K562 (cell line): ENCODE measurements around the gene CRLF1. TPM values are rescaled to one million over a fixed set of nuclear protein-coding genes. Genes with fewer than 3 reads are reported as not detected.

ENCODE experiments used
- ATAC-seq: fragments of 200-7000 bp; cut with Tn5 transposase; 3 replicates; pipeline ENCODE4 v1.9.1; 2020; ENCODE audit warnings: moderate library complexity
- BruUV-seq: library from RNA; stranded (reverse); fragments of 400-500 nt; replicated peaks from 2 replicates; lab custom pipeline; 2021; lab: Mats Ljungman, UMichigan
- CTCF ChIA-PET: fragments of 300-600 bp; formaldehyde crosslinking; extraction: SDS; loops from one replicate; lab custom pipeline; 2021; ENCODE audit warnings: low intra/inter-chr PET ratio; lab: Yijun Ruan, JAX
- POLR2A ChIA-PET: fragments of 300-600, 350-650 bp; sonication (Branson Sonifier 250); formaldehyde crosslinking; extraction: SDS; loops from one replicate; lab custom pipeline; 2021; ENCODE audit warnings: antibody characterized with exemption, inconsistent platforms; lab: Yijun Ruan, JAX
- DNase-seq, 4 experiments: peaks; one replicate each; pipeline versions ENCODE4 v3.0.0 to v3.0.0-alpha.2; 2011 to 2018; ENCODE audit warnings: low spot score in 3 of 4, mixed read lengths in 3 of 4; ENCODE audit errors: extremely low read depth in 1 of 4
- FAIRE-seq: peaks from 2 replicates; lab custom pipeline; 2011; peaks lifted over from hg19 to GRCh38; lab: Jason Lieb, UNC
- H2AFZ ChIP-seq: 2 replicates; pipeline ENCODE4 v1.6.0; 2011; ENCODE audit warnings: low read depth, low read length, control low read depth, inconsistent platforms
- H3K27ac ChIP-seq: fragments of 200-600 bp; 3 replicates; pipeline ENCODE4 v1.8.0; 2011; ENCODE audit warnings: low read depth, mild to moderate bottlenecking, control low read depth, inconsistent platforms, low read length, moderate library complexity, mixed read lengths; ENCODE audit errors: extremely low read depth
- H3K27me3 ChIP-seq, 2 experiments: fragments of 300-600 bp in 1 of 2; 2 replicates in 1 of 2; 3 replicates in 1 of 2; pipeline versions ENCODE4 v1.6.0 to v1.8.0; 2011; ENCODE audit warnings: inconsistent platforms in 2 of 2, low read length in 2 of 2, mild to moderate bottlenecking in 1 of 2, mixed read lengths in 1 of 2, moderate library complexity in 1 of 2; ENCODE audit not compliant: control insufficient read depth in 2 of 2, insufficient read depth in 2 of 2
- H3K36me3 ChIP-seq: fragments of 300-600 bp; 3 replicates; pipeline ENCODE4 v1.8.0; 2011; ENCODE audit warnings: mild to moderate bottlenecking, low read length, inconsistent platforms; ENCODE audit not compliant: control insufficient read depth, insufficient read depth
- H3K4me1 ChIP-seq, 2 experiments: fragments of 200-600 bp in 1 of 2; replicated peaks in 1 of 2; 2 replicates in 1 of 2; 3 replicates in 1 of 2; pipeline versions ENCODE4 v1.5.1 to v1.8.0; 2011; ENCODE audit warnings: inconsistent platforms in 2 of 2, low read length in 2 of 2, mild to moderate bottlenecking in 1 of 2, mixed read lengths in 1 of 2, moderate library complexity in 1 of 2; ENCODE audit not compliant: control insufficient read depth in 2 of 2, insufficient read depth in 2 of 2
- H3K4me2 ChIP-seq: 2 replicates; pipeline ENCODE4 v1.6.1; 2011; ENCODE audit warnings: low read length, control low read depth, inconsistent platforms, mixed read lengths; ENCODE audit not compliant: insufficient read depth
- H3K4me3 ChIP-seq: fragments of 200-600 bp; sonication (generic), shearing (Covaris generic); 2 replicates; pipeline ENCODE4 v1.5.1; 2016; ENCODE audit warnings: control low read depth, inconsistent platforms
- H3K79me2 ChIP-seq: fragments of 200-600 bp; 3 replicates; pipeline ENCODE4 v1.8.0; 2011; ENCODE audit warnings: low read length, inconsistent platforms; ENCODE audit not compliant: control insufficient read depth, insufficient read depth
- H3K9ac ChIP-seq, 2 experiments: 2 replicates each; pipeline versions ENCODE4 v1.6.0 to v1.6.1; 2011; ENCODE audit warnings: low read depth in 2 of 2, low read length in 2 of 2, control low read depth in 1 of 2, inconsistent platforms in 1 of 2, mild to moderate bottlenecking in 1 of 2, mixed read lengths in 1 of 2; ENCODE audit not compliant: insufficient read depth in 1 of 2
- H3K9me1 ChIP-seq: one replicate; pipeline ENCODE4 v1.6.0; 2011; ENCODE audit warnings: inconsistent platforms, mild to moderate bottlenecking, low read length, moderate library complexity; ENCODE audit not compliant: control insufficient read depth, insufficient read depth
- H3K9me3 ChIP-seq: replicated peaks from 2 replicates; pipeline ENCODE4 v1.5.1; 2011; ENCODE audit warnings: low read depth, low read length, inconsistent platforms; ENCODE audit not compliant: control insufficient read depth, insufficient read depth
- H4K20me1 ChIP-seq: replicated peaks from 2 replicates; pipeline ENCODE4 v1.6.1; 2011; ENCODE audit warnings: low read length, inconsistent platforms, mixed read lengths; ENCODE audit not compliant: control insufficient read depth, insufficient read depth
- ARNT ChIP-seq, 2 experiments: fragments of 450-650 bp; IDR thresholded peaks; 2 replicates each; pipeline ENCODE4 v1.6.1; 2016; ENCODE audit warnings: mild to moderate bottlenecking in 1 of 2
- CBFB ChIP-seq: sonication (generic); formaldehyde crosslinking; IDR thresholded peaks from 2 replicates; pipeline ENCODE4 v1.4.0; 2020; ENCODE audit warnings: mild to moderate bottlenecking, missing genetic modification reagents
- YY1 ChIP-seq, 3 experiments: IDR thresholded peaks; 2 replicates each; pipeline ENCODE4 v1.6.1; 2011; ENCODE audit warnings: low read length in 2 of 3, mild to moderate bottlenecking in 2 of 3, moderate library complexity in 2 of 3, borderline replicate concordance in 1 of 3, control low read depth in 1 of 3, low read depth in 1 of 3; ENCODE audit not compliant: insufficient read depth in 3 of 3, insufficient replicate concordance in 2 of 3, control insufficient read depth in 1 of 3, insufficient read length in 1 of 3; ENCODE audit errors: extremely low read depth in 1 of 3
- ZBTB7A ChIP-seq: IDR thresholded peaks from 2 replicates; pipeline ENCODE4 v1.6.1; 2011; ENCODE audit warnings: low read depth, mild to moderate bottlenecking, low read length, moderate library complexity, borderline replicate concordance; ENCODE audit not compliant: control insufficient read depth
- WGBS: fragments of 100-300 bp; shearing (Covaris generic); methylation state at CpG from one replicate; pipeline ENCODE4 v1.1.6; 2016; ENCODE audit warnings: low coverage, mixed read lengths; ENCODE audit not compliant: insufficient coverage; ENCODE audit errors: missing lambda C conversion rate; 5-methylcytosine and 5-hydroxymethylcytosine counted together
- in situ Hi-C: fragments of 300-500 bp; cut with MboI; formaldehyde crosslinking; loops from 4 replicates; pipeline ENCODE4 v1.15.0; 2018; ENCODE audit warnings: inconsistent platforms, mixed read lengths
- intact Hi-C: fragments of 100-400 bp; cut with micrococcal nuclease; formaldehyde crosslinking; loops from 2 replicates; pipeline ENCODE4 v1.14.2; 2022
- polyA plus RNA-seq, 8 experiments: library from polyadenylated mRNA; depleted of rRNA in 4 of 8; stranded (reverse) in 5 of 8; unstranded in 3 of 8; fragments of >200 nt; fragmentation: Nextera tagmentation in 2 of 8; fragmentation: Illumina TruSeq in 1 of 8; extraction: Ambion mirVana in 2 of 8; extraction: Trizol in 1 of 8; gene quantifications; 2 replicates each; pipeline versions ENCODE4 v1.2.1 to v1.2.3, GENCODE V29; 2011 to 2014; ENCODE audit warnings: inconsistent platforms in 1 of 8, missing spikeins in 1 of 8
- total RNA-seq, 7 experiments: library from RNA; depleted of rRNA in 6 of 7; stranded (reverse); fragments of >200 nt in 6 of 7; fragmentation: Illumina TruSeq in 2 of 7; extraction: Trizol in 2 of 7; gene quantifications; 2 replicates each; pipeline versions ENCODE4 v1.2.1 to v1.2.3, GENCODE V29; 2011 to 2021; ENCODE audit warnings: low replicate concordance in 1 of 7
- TF ChIP-seq, protein P1 (sequence below), 3 experiments: IDR thresholded peaks in 2 of 3; conservative IDR thresholded peaks in 1 of 3; 2 replicates each; pipeline ENCODE4 v1.5.1; 2011 to 2012; ENCODE audit warnings: low read length in 3 of 3, mild to moderate bottlenecking in 3 of 3, control low read depth in 2 of 3, improper control_type of control experiment in 1 of 3, inconsistent platforms in 1 of 3, low read depth in 1 of 3, mixed read lengths in 1 of 3, moderate library complexity in 1 of 3; ENCODE audit not compliant: insufficient read depth in 2 of 3

Gene CRLF1
- total and polyA plus RNA-seq, 9 of the 15 experiments (the other 6 are each of a cell fraction or from before 2014, with no cell fraction given), result 0.85 to 3.6 (median 1.7) TPM

DNA sequence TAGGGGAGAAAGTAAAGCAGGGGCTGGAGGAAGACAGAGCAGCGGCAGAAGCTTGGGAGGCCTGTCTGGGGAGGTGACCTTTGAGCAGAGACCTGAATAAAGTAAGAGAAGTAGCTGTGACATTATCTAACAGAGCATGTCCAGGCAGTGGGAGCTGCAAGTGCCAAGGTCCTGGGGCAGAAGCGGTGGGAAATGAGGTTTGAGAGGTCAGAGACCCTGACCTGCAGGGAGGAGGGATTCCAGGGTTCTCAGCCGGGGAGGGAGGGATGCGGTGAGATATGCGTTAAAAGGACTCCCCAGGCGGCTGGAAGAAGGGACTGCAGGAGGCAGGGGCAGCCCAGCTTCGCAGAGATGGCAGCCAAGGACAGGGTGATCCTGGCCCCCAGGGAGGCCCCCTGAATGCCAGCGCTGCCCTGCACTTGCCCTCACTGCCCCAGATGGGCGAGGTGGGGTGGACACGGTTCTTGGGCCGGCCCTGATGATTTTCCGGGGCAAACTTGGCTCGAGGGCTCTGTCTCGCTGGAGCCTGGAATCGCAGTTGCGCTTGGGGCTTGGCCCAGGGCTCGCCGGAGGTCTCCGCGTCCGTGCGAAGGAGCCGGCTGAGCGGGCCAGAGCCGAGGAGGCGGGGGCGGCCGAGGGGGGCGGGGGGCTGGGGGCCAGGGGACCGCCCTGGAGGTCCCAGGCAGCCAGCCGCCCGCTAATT, 3.2 kb downstream of the CRLF1 start:
- Histone ChIP-seq H3K27ac (no peak overlapping the region), H3K4me3 (no peak overlapping the region), H3K79me2 (no peaks in the 10 kb centered on the region), H4K20me1 (peaks cover 11% of the 10 kb centered on the region), H3K4me1 (peaks cover 0 to 53% of the 10 kb centered on the region in 2 experiments; a peak in 2 of 5 replicates), H2AFZ (no peak overlapping the region), H3K36me3 (no peaks in the 10 kb centered on the region), H3K9me3 (no peaks in the 10 kb centered on the region), H3K4me2 (no peak overlapping the region), H3K9ac (no peak overlapping the region), H3K9me1 (no peaks in the 10 kb centered on the region), H3K27me3 (peaks cover 19 to 36% of the 10 kb centered on the region in 2 experiments)
- FAIRE-seq (peak; percentile 72), ATAC-seq (peak; percentile 93), DNase-seq (peak; percentile 49 to 67 (median 58))
- intact Hi-C loops, result no loop called here
- CTCF ChIA-PET, result no interaction called here
- POLR2A ChIA-PET, result interaction anchor here (0.7 to 1.5 kb wide), 2 partner anchors 11 to 158 kb away, joined by 3 to 4 read pairs; no protein-coding TSS in a partner anchor
- no TSS peak for BruUV-seq
- 12% methylated on average over 13 of the region's 32 CpGs for WGBS
- in situ Hi-C loops, result no loop called here
- TF ChIP-seq CBFB (no peak), ARNT (IDR thresholded peaks at IDR 0.05) (no peak), ZBTB7A (peak; percentile 50; the same call in 1 of the 2 replicates), YY1 (IDR thresholded peaks at IDR 0.05; ENCODE audit: borderline replicate concordance in 1 of 3, control insufficient read depth in 1 of 3, extremely low read depth in 1 of 3, insufficient read depth in 3 of 3, insufficient read length in 1 of 3, insufficient replicate concordance in 2 of 3, low read depth in 1 of 3, low read length in 2 of 3) (no peak)
- TF ChIP-seq, protein P1, sequence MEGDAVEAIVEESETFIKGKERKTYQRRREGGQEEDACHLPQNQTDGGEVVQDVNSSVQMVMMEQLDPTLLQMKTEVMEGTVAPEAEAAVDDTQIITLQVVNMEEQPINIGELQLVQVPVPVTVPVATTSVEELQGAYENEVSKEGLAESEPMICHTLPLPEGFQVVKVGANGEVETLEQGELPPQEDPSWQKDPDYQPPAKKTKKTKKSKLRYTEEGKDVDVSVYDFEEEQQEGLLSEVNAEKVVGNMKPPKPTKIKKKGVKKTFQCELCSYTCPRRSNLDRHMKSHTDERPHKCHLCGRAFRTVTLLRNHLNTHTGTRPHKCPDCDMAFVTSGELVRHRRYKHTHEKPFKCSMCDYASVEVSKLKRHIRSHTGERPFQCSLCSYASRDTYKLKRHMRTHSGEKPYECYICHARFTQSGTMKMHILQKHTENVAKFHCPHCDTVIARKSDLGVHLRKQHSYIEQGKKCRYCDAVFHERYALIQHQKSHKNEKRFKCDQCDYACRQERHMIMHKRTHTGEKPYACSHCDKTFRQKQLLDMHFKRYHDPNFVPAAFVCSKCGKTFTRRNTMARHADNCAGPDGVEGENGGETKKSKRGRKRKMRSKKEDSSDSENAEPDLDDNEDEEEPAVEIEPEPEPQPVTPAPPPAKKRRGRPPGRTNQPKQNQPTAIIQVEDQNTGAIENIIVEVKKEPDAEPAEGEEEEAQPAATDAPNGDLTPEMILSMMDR (IDR thresholded peaks at IDR 0.05 in 2 of 3, conservative IDR thresholded peaks at IDR 0.05 in 1 of 3; ENCODE audit: insufficient read depth in 2 of 3, low read depth in 1 of 3, low read length in 3 of 3), result peak; percentile 48 to 59 (median 49); a peak in 5 of 6 replicates
